ENCODE data around the gene GYG2. TPM values are rescaled to one million over a fixed set of nuclear protein-coding genes. Genes with fewer than 3 reads are reported as not detected.
A peak's percentile ranks its signal among the peaks of the same experiment; 100 is the strongest.
"Not testable (repeated sequence)": the region's sequence is repeated elsewhere in the genome, so short reads cannot be mapped to it uniquely, and the experiment has no call there.

The GYG2 gene
- total and polyA plus RNA-seq, 8 donors, result 2.2 to 8.6 (median 4.9) TPM

DNA sequence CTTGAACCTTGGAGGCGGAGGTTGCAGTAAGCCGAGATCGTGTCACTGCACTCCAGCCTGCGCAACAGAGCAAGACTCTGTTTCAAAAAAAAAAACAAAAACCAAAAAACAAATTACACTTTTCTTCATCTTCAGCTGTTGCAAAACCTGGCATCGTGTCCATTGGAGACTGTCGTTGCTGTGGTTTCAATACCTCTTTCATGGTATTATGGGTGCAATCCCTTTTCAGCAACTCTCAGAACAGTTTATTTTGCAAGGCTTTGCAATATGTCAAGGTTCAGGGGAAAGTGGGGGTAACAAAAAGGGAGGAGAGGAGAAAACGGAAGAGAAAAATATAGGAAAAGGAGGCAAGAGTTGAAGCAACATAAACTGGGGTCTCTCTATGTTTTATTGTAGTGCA, 59.6 kb downstream of the GYG2 start:
- Histone ChIP-seq H3K36me3 (no peaks in the 10 kb centered on the region), H3K27ac (no peak overlapping the region), H3K9me3 (no peaks in the 10 kb centered on the region), H3K27me3 (no peaks in the 10 kb centered on the region), H3K4me1 (peaks cover 8 to 13% (median 8%) of the 10 kb centered on the region in 3 donors), H3K4me3 (no peak overlapping the region)
- TF ChIP-seq CTCF (IDR thresholded peaks at IDR 0.05), result no peak
- DNase-seq, result no peak
- no peak for FAIRE-seq
- intact Hi-C loops (cut with DNase I), result no loop called here
- ATAC-seq, result no peak
- WGBS, 2 donors, result 89 to 91% methylated on average over 7 of the region's 7 CpGs

DNA sequence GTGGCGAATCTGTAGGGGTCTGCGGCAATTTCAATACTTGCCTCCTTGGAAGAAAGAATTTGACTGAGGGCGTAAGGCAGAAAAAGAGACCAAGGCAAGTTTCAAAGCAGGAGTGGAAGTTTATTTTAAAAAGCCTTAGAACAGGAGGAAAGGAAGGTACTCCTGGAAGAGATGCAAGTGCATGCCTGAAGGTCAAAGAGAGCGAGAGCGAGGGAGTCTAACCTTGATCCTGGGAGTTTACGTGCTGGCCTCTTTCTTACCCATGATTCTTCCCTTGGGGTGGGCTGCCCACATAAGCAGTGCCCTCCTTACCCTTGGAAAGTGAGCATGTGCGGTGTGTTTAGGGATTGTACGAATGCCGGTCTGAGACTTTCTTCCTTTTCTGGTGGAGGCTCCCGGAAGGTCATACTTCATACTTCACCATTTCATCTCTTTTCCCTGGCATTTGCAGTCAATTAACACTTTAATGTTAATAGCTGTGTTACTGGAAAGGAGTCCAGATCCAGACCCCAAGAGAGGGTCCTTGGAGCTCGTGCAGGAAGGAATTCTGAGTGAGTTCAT, 60.4 kb downstream of the GYG2 start:
- ATAC-seq, result peak; percentile 28 to 60 (median 44)
- Histone ChIP-seq H3K4me1 (peaks cover 8 to 13% (median 8%) of the 10 kb centered on the region in 3 donors), H3K36me3 (no peaks in the 10 kb centered on the region), H3K9me3 (no peaks in the 10 kb centered on the region), H3K27ac (peak overlapping the region in 3 of 4 donors; percentile 52 to 71 (median 68)), H3K4me3 (peak overlapping the region in 3 of 4 donors; percentile 10 to 51 (median 40)), H3K27me3 (no peaks in the 10 kb centered on the region)
- no peak for FAIRE-seq
- no peak for TF ChIP-seq CTCF (IDR thresholded peaks at IDR 0.05)
- intact Hi-C loops (cut with DNase I), result no loop called here
- WGBS, 2 donors, result 21 to 25% methylated on average over 11 of the region's 11 CpGs
- no peak for DNase-seq

GRCh38 chrX:2889706-2890490, 61.2 kb downstream of the GYG2 start:
- peak in 2 of 4 donors; percentile 10 to 16 for TF ChIP-seq CTCF (IDR thresholded peaks at IDR 0.05)
- H3K9me3 ChIP-seq; H3K27me3 ChIP-seq; intact Hi-C loops (cut with DNase I); FAIRE-seq; H3K36me3 ChIP-seq: not testable (repeated sequence)
- ATAC-seq, result peak; percentile 65 to 84 (median 78)
- DNase-seq, result peak in 3 of 6 donors; percentile 14 to 44 (median 27)
- Histone ChIP-seq H3K4me3 (peak overlapping the region in 3 of 4 donors; percentile 10 to 51 (median 40)), H3K4me1 (peaks cover 13 to 20% (median 14%) of the 10 kb centered on the region in 3 donors), H3K27ac (peak overlapping the region in 3 of 4 donors; percentile 52 to 71 (median 68))
- 22 to 33% methylated on average over 15 of the region's 15 CpGs for WGBS, 2 donors

- H3K27ac ChIP-seq; FAIRE-seq; H3K4me3 ChIP-seq; ATAC-seq; intact Hi-C loops (cut with DNase I); H3K9me3 ChIP-seq; DNase-seq; H3K27me3 ChIP-seq; H3K36me3 ChIP-seq: not testable (repeated sequence)
- peaks cover 21 to 29% (median 21%) of the 10 kb centered on the region in 3 donors for H3K4me1 ChIP-seq
- WGBS, 2 donors, result 62 to 68% methylated on average over 18 to 19 of the region's 22 CpGs
Observed at GRCh38 chrX:2890536-2891460, 62.1 kb downstream of the GYG2 start.

GRCh38 chrX:2892816-2893215, 64.1 kb downstream of the GYG2 start:
- Histone ChIP-seq H3K36me3 (no peaks in the 10 kb centered on the region), H3K27ac (no peak overlapping the region), H3K4me3 (no peak overlapping the region), H3K4me1 (peaks cover 32 to 46% (median 37%) of the 10 kb centered on the region in 3 donors), H3K27me3 (no peaks in the 10 kb centered on the region), H3K9me3 (no peaks in the 10 kb centered on the region)
- intact Hi-C loops (cut with DNase I), result no loop called here
- 75 to 81% methylated on average over 5 of the region's 5 CpGs for WGBS, 2 donors
- DNase-seq (no peak), FAIRE-seq (no peak), ATAC-seq (no peak)
- TF ChIP-seq CTCF (IDR thresholded peaks at IDR 0.05), result no peak
